Measurements from ENCODE around the gene MTOR.

DNA sequence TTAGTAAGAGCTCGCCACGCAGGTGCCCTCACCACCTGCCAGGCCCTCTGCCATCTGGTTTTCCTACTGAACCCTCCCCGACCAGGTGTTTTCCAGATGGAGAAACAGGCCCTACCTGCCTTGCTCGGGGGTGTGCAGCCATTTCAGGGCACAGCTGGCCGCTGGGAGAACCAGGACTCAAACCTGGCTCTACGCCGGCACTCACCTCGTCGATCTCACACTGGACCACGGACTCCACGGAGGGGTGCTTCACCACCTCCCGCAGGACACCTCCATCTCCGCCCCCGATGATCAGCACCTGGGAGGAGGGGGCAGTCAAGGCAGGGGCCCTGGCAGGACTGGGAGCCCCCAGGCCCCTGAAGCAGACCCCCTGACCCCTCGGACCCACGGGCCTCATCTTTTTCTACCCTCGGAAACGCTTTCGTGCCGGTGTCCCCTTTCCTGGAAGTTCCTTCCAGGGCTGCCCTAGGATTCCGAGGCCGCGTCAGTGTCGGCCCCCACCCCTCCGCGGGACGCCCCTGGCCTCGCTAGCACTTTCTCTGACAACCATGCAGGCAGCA lies 203.7 kb downstream of the MTOR start:
- TF ChIP-seq EZH2 (IDR thresholded peaks at IDR 0.05; ENCODE audit: insufficient read depth, poor library complexity, severe bottlenecking), result no peak
- TF ChIP-seq EZH2phosphoT487 (IDR thresholded peaks at IDR 0.05; ENCODE audit: insufficient read depth, low read depth), result no peak
